OCI-LY7 (cell line): Measurements from ENCODE around the gene ZBTB33.

Experiments used
- EZH2phosphoT487 ChIP-seq: fragments of 200-600 bp; sonication (generic); IDR thresholded peaks from 2 replicates; pipeline ENCODE4 v1.6.1; 2018; ENCODE audit warnings: low read depth, borderline replicate concordance, mild to moderate bottlenecking, mixed run types, antibody characterized with exemption, low read length, moderate library complexity, mixed read lengths
- TF ChIP-seq, protein P1 (sequence below): fragments of 200-600 bp; sonication (generic); conservative IDR thresholded peaks from 2 replicates; pipeline ENCODE4 v1.5.1; 2014; ENCODE audit warnings: mild to moderate bottlenecking, antibody characterized with exemption, low read length, moderate library complexity, mixed read lengths

DNA sequence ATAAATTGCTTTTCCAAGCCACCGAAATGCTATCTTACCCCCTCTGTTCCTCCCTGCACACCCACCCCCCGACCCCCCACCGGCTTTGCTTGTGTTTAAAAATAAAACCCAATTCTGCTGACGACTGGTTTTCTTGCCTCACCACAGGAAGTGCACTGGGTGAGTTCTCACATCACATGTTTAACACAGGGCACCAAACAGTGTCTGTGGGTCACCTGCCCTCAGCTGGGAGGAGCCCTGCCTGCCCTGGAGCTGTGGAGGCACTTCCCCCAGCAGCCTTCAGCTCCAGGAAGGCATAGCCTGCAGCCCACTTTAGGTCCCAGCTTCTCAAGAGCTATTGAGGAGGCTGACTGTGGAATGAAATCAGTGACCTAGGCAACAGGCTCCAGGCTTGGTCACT, 51.8 kb downstream of the ZBTB33 start:
- TF ChIP-seq, protein P1, sequence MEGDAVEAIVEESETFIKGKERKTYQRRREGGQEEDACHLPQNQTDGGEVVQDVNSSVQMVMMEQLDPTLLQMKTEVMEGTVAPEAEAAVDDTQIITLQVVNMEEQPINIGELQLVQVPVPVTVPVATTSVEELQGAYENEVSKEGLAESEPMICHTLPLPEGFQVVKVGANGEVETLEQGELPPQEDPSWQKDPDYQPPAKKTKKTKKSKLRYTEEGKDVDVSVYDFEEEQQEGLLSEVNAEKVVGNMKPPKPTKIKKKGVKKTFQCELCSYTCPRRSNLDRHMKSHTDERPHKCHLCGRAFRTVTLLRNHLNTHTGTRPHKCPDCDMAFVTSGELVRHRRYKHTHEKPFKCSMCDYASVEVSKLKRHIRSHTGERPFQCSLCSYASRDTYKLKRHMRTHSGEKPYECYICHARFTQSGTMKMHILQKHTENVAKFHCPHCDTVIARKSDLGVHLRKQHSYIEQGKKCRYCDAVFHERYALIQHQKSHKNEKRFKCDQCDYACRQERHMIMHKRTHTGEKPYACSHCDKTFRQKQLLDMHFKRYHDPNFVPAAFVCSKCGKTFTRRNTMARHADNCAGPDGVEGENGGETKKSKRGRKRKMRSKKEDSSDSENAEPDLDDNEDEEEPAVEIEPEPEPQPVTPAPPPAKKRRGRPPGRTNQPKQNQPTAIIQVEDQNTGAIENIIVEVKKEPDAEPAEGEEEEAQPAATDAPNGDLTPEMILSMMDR: no peak
- no peak for TF ChIP-seq EZH2phosphoT487
